Activated CD8-positive, alpha-beta memory T cell treated with anti-CD3 and anti-CD28 coated beads, Interleukin-2, amount 10 ng/mL, durations not matched to agents 7 days and 5 days (primary cell): ENCODE measurements around the gene SPDL1. TPM values are rescaled to one million over a fixed set of nuclear protein-coding genes. Genes with fewer than 3 reads are reported as not detected.

Experiments
- ATAC-seq: fragments of 150-1000 bp; cut with Tn5 transposase; one replicate; pipeline ENCODE4 v1.10.0; 2021; ENCODE audit warnings: moderate library complexity
- CTCF ChIA-PET: fragments of 350-600 bp; sonication (Branson Sonifier 250); formaldehyde crosslinking; loops from one replicate; lab custom pipeline; 2021; ENCODE audit warnings: antibody characterized with exemption; lab: Charles Lee
- DNase-seq: peaks from one replicate; pipeline ENCODE4 v3.0.0-alpha.2; 2020
- H3K27ac Mint-ChIP-seq: one replicate; pipeline ENCODE4 v1.8.0; 2021; ENCODE audit warnings: mild to moderate bottlenecking, mixed read lengths
- H3K27me3 Mint-ChIP-seq: one replicate; pipeline ENCODE4 v1.8.0; 2021; ENCODE audit warnings: mixed read lengths
- H3K36me3 Mint-ChIP-seq: one replicate; pipeline ENCODE4 v1.8.0; 2021; ENCODE audit warnings: mild to moderate bottlenecking, mixed read lengths
- H3K4me1 Mint-ChIP-seq: one replicate; pipeline ENCODE4 v1.8.0; 2021; ENCODE audit warnings: mixed read lengths
- H3K4me3 Mint-ChIP-seq: one replicate; pipeline ENCODE4 v1.8.0; 2021; ENCODE audit warnings: mild to moderate bottlenecking, moderate library complexity, mixed read lengths
- H3K9me3 Mint-ChIP-seq: one replicate; pipeline ENCODE4 v1.8.0; 2022; ENCODE audit warnings: low read depth, mixed read lengths
- total RNA-seq, 2 experiments: library from RNA; stranded (reverse); gene quantifications; one replicate each; pipeline ENCODE4 v1.2.3, GENCODE V29; 2021

Gene SPDL1
- total RNA-seq, 2 experiments from 2014 or later = 45.6 to 48.6 TPM

DNA sequence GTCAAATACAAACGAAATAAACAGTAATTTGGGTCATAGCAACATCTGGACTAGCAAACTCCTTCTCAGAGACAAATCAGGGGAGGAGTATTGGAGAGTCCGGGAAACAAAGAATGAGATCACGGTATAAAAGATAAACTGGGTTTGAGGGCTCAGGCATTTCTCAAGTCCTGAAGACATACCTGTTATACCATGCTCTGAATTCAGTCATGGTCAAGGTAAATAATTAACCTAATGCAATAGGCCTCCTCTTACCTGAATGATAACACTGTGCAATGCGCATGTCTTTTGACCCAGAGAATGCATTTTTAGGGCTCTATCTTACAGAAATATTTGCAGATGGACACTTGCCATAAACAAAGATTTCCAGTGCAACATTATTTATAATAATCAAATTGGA is 31.9 kb upstream of the SPDL1 start:
- H3K27ac Mint-ChIP-seq = no peak overlapping the region
- ATAC-seq (no peak), DNase-seq (no peak)
- peaks cover 69% of the 10 kb centered on the region for H3K27me3 Mint-ChIP-seq
- no peaks in the 10 kb centered on the region for H3K4me1 Mint-ChIP-seq
- CTCF ChIA-PET = interaction anchor here (1.0 kb wide), 1 partner anchor 16 kb away, joined by 3 read pairs; no protein-coding TSS in a partner anchor
- H3K36me3 Mint-ChIP-seq = no peaks in the 10 kb centered on the region
- no peaks in the 10 kb centered on the region for H3K9me3 Mint-ChIP-seq
- H3K4me3 Mint-ChIP-seq = no peak overlapping the region

DNA sequence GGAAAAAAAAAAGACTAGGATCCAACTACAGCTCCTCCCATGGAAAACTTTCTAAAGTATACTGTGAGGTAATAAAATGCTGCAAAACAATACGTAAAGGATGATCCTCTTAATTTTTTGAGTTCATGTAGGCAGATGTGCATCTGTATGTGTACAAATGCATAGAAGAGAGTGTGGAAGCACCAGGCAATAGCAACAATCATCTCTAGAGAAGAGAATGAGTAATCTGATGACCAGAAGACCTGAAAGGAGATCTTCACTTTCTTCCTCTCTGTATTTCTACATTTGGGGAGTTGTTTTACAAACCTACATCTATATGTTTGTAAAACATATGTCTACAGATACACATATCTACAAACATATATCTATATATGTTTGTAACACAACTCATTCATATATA is 29.3 kb upstream of the SPDL1 start:
- DNase-seq = no peak
- H3K27ac Mint-ChIP-seq = no peak overlapping the region
- peaks cover 57% of the 10 kb centered on the region for H3K27me3 Mint-ChIP-seq
- peaks cover 4% of the 10 kb centered on the region for H3K9me3 Mint-ChIP-seq
- ATAC-seq = no peak
- CTCF ChIA-PET = no interaction called here
- no peaks in the 10 kb centered on the region for H3K36me3 Mint-ChIP-seq
- no peak overlapping the region for H3K4me3 Mint-ChIP-seq
- H3K4me1 Mint-ChIP-seq = no peaks in the 10 kb centered on the region

DNA sequence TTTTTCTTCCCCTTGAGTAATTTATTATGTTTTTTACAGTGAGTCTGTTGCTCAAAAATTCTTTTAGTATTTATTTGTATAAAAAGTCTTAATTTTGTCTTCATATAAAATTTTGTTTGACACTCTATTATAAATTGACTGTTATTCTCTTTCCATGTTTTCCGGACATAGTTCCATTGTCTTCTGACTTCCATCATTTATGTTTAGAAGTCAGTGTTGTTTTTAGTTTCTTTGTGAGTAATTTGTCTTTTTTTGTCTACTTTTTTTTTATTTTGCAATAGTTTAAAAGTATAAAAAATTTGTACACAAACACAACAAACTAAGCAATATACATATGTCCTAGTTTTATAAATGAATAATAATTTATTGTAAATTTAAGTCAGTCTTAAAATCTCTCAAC is 25.7 kb upstream of the SPDL1 start:
- Mint-ChIP-seq H3K27me3 (peaks cover 48% of the 10 kb centered on the region), H3K4me3 (no peak overlapping the region), H3K27ac (no peak overlapping the region), H3K4me1 (no peaks in the 10 kb centered on the region), H3K36me3 (no peaks in the 10 kb centered on the region), H3K9me3 (peaks cover 4% of the 10 kb centered on the region)
- DNase-seq = no peak
- CTCF ChIA-PET = no interaction called here
- no peak for ATAC-seq

DNA sequence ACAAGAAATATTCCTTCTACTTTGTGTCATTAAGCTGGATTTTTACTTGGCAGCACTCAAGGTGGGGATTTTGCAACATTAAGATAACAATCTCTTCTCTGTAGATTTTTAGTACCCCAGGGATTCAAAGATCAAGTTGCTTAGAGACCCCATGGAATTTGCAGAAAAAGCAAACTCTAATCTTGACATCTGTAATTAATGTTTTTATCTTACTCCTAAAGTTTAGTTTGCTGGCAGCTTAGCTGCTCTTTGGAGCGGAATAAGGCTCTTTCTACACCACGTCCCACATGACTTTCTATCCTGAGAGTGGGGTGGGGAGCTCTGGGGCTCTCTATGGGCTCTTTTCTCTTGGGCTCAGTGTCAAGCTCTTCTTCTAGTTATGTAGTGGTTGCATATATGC is 21.7 kb upstream of the SPDL1 start:
- CTCF ChIA-PET = interaction anchor here (1.0 kb wide), 1 partner anchor 11 kb away, joined by 3 read pairs; no protein-coding TSS in a partner anchor
- Mint-ChIP-seq H3K36me3 (no peaks in the 10 kb centered on the region), H3K4me3 (no peak overlapping the region), H3K9me3 (peaks cover 4% of the 10 kb centered on the region), H3K27me3 (peaks cover 43% of the 10 kb centered on the region), H3K27ac (no peak overlapping the region), H3K4me1 (no peaks in the 10 kb centered on the region)
- DNase-seq (no peak), ATAC-seq (no peak)

DNA sequence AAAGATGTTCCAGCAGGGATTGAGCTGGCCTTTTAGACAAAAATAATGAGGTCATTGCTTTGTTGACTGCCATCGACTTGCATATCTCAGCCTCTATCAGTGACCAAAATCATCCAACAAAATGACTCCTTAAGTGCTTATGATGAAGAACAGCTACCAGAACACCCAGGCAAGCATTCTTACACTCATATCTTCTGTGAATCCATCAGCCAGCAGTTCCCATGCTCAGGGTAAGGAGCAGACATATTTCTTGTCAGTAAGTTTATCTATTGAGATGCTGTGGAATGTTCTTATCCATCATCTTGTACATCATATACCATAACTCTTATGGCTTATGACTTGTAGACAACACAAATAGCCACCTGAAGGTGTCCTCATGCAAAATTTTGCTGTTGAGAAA is 20.2 kb upstream of the SPDL1 start:
- CTCF ChIA-PET = no interaction called here
- H3K36me3 Mint-ChIP-seq = no peaks in the 10 kb centered on the region
- no peak overlapping the region for H3K4me3 Mint-ChIP-seq
- H3K27ac Mint-ChIP-seq = no peak overlapping the region
- H3K9me3 Mint-ChIP-seq = no peaks in the 10 kb centered on the region
- peaks cover 39% of the 10 kb centered on the region for H3K27me3 Mint-ChIP-seq
- no peaks in the 10 kb centered on the region for H3K4me1 Mint-ChIP-seq
- ATAC-seq (no peak), DNase-seq (no peak)

DNA sequence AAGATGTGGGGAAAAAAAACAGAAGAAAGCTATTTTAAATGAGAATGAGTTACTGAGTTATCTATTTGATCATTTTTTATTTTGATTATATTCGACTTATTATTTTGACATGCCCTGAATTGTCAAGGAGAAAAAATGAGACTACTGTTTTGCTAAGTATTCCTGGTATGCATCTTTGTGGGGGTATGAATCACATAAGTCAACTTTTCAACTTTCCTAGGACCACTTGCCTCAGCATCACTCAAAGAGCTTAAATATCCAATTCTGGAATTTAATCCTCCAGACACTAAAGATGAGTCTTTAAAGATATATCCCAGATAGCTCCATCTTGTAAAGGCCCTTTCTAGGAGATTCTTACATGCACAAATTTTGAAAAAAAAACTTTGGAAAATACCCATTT is 17.4 kb upstream of the SPDL1 start:
- ATAC-seq (no peak), DNase-seq (no peak)
- CTCF ChIA-PET = no interaction called here
- H3K9me3 Mint-ChIP-seq = no peaks in the 10 kb centered on the region
- no peaks in the 10 kb centered on the region for H3K36me3 Mint-ChIP-seq
- no peak overlapping the region for H3K4me3 Mint-ChIP-seq
- peaks cover 36% of the 10 kb centered on the region for H3K27me3 Mint-ChIP-seq
- H3K4me1 Mint-ChIP-seq = no peaks in the 10 kb centered on the region
- no peak overlapping the region for H3K27ac Mint-ChIP-seq

DNA sequence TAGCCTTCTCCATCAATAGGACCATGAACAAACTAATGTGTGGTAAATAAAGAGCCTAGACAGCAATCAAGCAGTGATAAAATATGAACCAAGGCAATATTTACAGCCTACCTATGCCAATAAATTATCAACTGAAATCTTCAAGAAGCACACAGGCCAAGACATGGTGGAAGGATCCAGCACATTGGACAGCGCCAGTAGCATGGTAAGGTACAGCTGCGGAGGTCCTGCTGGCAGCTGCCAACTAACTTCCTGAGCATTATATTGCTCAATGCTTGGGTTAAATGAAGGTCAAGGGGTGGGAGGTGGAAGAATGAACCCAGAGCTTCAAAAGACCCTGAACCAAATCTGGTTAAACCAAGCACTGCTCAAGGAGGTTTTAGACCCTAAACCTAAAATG is 16.5 kb upstream of the SPDL1 start:
- no peak overlapping the region for H3K27ac Mint-ChIP-seq
- peaks cover 38% of the 10 kb centered on the region for H3K27me3 Mint-ChIP-seq
- H3K4me1 Mint-ChIP-seq = no peaks in the 10 kb centered on the region
- H3K36me3 Mint-ChIP-seq = no peaks in the 10 kb centered on the region
- CTCF ChIA-PET = no interaction called here
- no peak overlapping the region for H3K4me3 Mint-ChIP-seq
- no peaks in the 10 kb centered on the region for H3K9me3 Mint-ChIP-seq
- no peak for DNase-seq
- no peak for ATAC-seq

DNA sequence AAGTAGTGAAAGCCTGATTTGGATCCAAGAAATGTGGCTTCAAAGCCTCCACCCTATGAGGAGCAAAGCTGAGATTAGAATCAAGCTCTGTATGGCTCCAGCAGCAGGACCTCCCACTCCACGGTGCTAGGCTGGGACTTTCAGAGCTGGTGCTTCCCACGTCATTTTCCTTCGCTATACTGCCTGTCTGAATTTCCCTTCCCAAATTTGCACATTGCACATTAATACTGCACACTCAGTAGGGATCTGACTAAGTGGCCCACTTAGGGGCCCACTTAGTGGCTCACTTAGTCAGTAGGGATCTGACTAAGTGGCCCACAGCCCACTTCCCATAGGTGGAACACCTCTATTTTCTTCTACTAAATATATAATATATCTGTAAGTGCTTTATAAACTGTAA is 14.1 kb upstream of the SPDL1 start:
- CTCF ChIA-PET = interaction anchor here (1.3 kb wide), 1 partner anchor 14 kb away, joined by 3 read pairs; no protein-coding TSS in a partner anchor
- Mint-ChIP-seq H3K27me3 (peaks cover 41% of the 10 kb centered on the region), H3K36me3 (no peaks in the 10 kb centered on the region), H3K27ac (no peak overlapping the region), H3K9me3 (no peaks in the 10 kb centered on the region), H3K4me1 (no peaks in the 10 kb centered on the region), H3K4me3 (no peak overlapping the region)
- no peak for ATAC-seq
- no peak for DNase-seq

DNA sequence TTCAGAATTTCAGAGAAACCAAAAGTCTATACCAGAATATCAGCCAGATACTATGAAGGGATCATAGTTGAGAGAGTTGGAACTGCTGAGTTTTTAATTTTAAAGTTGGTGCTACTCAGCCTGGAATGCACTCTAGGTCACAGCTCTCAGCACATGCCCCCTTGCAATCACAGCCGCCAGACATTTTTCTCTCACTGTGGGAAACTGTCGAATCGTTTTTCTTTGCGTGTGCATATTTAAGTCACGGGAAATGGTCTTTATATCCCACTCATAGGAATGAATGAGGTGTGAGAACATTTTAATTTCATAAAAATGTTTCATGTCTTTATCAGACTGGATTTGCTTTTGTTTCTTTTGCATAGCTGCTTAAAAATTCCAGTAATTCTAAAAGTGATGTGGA is 12.2 kb upstream of the SPDL1 start:
- H3K27ac Mint-ChIP-seq = no peak overlapping the region
- CTCF ChIA-PET = no interaction called here
- ATAC-seq = no peak
- H3K4me3 Mint-ChIP-seq = no peak overlapping the region
- no peak for DNase-seq
- H3K36me3 Mint-ChIP-seq = no peaks in the 10 kb centered on the region
- peaks cover 53% of the 10 kb centered on the region for H3K27me3 Mint-ChIP-seq
- no peaks in the 10 kb centered on the region for H3K4me1 Mint-ChIP-seq
- H3K9me3 Mint-ChIP-seq = no peaks in the 10 kb centered on the region

DNA sequence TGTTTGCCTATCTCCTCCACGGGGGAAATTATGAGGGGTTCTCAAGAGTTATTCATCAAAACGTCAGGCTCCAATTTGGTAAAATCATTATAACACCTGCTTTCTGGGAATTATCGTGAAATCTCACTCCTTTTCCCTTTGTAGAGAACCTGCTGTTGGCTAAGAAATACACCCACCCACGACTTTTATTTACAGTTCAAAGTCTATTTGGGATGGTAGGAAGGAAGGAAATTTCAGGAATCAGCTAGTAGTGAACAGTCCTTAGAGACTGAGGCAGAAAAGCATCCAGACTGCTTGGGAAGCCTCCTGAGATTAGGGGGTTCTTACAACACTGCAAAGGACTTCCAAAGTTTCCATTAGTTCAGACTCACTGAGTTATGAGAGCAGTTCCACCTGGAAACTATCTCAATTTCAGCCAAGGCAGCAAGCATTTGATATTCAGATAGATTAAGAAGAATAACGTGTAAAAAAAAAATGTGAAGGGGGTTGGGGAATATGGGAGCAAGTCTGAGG is 9.4 kb upstream of the SPDL1 start:
- Mint-ChIP-seq H3K4me3 (no peak overlapping the region), H3K27me3 (peaks cover 74% of the 10 kb centered on the region), H3K36me3 (no peaks in the 10 kb centered on the region), H3K4me1 (no peaks in the 10 kb centered on the region), H3K27ac (no peak overlapping the region), H3K9me3 (no peaks in the 10 kb centered on the region)
- no peak for DNase-seq
- CTCF ChIA-PET = interaction anchor here (1.2 kb wide), 1 partner anchor 587 kb away, joined by 3 read pairs; no protein-coding TSS in a partner anchor
- no peak for ATAC-seq

DNA sequence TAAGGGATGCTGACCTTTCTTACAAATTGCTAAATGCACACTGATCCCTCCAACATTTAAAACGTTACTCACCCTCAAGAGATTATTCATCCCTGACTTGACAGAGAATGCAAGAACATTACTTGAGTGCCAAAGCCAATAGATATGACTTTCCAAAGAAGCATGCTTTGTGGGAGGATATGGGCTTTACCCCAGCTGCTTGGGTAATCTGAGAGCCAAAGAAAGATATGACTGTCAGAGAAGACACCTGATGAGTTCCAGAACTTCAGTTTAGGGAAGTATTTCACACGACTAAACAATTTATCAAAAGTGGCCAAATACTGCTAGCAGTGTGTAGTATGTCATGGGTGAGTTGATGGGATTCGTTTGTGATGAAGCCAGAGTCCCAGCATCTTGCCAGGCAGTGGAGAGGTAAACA is 7.4 kb upstream of the SPDL1 start:
- Mint-ChIP-seq H3K9me3 (no peaks in the 10 kb centered on the region), H3K4me1 (peaks cover 3% of the 10 kb centered on the region), H3K27me3 (peaks cover 63% of the 10 kb centered on the region), H3K36me3 (no peaks in the 10 kb centered on the region), H3K4me3 (no peak overlapping the region), H3K27ac (no peak overlapping the region)
- no peak for DNase-seq
- CTCF ChIA-PET = no interaction called here
- ATAC-seq = no peak

DNA sequence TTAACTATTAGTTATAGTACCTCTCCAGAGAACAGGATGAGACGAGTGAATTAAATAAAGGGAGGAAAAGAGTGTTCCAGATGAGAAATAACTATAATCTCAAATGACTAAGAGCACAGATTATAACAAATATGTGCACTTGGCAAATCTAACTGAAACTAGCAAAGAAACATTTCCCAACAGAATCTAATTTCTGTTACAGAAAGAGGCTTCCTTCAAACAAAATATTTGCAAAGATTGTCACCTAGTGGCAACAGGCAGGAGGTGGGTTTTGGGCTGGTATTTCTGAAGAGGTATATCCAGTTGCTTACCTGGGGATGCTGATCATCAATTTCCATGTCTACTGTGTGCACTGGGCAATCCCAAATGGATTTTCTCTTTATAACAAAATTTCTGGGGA is 5.6 kb upstream of the SPDL1 start:
- Mint-ChIP-seq H3K27ac (no peak overlapping the region), H3K4me1 (peaks cover 7% of the 10 kb centered on the region), H3K36me3 (no peaks in the 10 kb centered on the region), H3K4me3 (no peak overlapping the region), H3K9me3 (no peaks in the 10 kb centered on the region), H3K27me3 (peaks cover 53% of the 10 kb centered on the region)
- ATAC-seq = no peak
- no peak for DNase-seq
- CTCF ChIA-PET = no interaction called here

DNA sequence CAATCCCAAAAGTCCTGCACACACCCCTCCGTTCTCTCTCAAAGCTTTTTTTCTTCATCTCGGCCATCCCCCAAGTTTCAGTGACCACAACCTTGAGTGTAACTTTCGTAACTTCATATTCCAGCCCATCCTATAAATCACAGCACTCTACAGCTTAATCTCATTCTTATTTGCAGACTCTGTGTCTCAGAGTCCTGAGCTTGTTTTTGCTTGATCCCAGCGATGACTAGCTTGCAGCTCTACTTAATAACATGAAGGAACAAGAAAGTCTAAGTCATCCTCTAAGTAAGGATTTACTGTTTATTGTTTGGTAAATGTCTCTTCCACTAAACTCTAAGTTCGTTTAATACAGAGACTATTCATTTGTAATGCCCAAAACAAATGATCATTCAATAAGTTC is 2.6 kb upstream of the SPDL1 start:
- Mint-ChIP-seq H3K36me3 (peaks cover 3% of the 10 kb centered on the region), H3K27ac (no peak overlapping the region), H3K9me3 (no peaks in the 10 kb centered on the region), H3K4me3 (no peak overlapping the region), H3K27me3 (peaks cover 34% of the 10 kb centered on the region), H3K4me1 (peaks cover 26% of the 10 kb centered on the region)
- DNase-seq (no peak), ATAC-seq (no peak)
- CTCF ChIA-PET = interaction anchor here (0.8 to 3.3 kb wide), 6 partner anchors 11 to 593 kb away, joined by 3 to 11 read pairs (median 4); partner anchors contain the start of gene DOCK2

DNA sequence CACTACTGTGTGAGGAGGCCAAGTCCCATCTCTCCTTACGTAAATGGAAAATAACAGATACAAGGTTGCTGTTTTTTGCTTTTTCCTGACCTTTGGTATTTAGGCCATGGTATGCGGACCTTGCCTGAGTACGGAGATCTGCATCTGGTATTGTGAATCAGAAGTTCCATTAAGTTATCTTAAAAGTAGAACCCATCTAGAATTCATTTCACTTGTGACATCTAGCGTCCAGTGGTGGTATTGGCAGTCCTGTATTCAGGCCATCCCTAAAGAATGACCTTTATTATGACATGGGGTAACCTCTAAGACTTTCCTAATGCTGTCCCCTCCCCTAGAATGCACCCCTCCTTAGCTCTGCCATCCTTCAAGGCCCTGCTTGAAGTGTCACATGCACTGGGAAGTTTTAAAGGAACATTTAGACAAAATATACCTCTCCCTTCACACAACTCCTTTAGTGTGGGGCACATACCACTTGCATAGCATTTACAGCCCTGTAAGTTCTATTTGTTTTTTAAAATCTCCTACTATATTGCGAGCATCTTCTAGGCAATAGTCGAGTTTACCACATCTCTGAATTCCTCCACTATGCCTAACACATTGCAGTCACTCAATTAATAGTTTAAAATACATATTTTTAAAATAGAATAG is 1.9 kb upstream of the SPDL1 start:
- DNase-seq = peak; percentile 78
- CTCF ChIA-PET = interaction anchor here (0.8 to 3.3 kb wide), 4 partner anchors 10 to 594 kb away, joined by 3 to 11 read pairs (median 5); no protein-coding TSS in a partner anchor
- Mint-ChIP-seq H3K27me3 (peaks cover 28% of the 10 kb centered on the region), H3K9me3 (no peaks in the 10 kb centered on the region), H3K4me1 (peaks cover 34% of the 10 kb centered on the region), H3K4me3 (no peak overlapping the region), H3K36me3 (peaks cover 9% of the 10 kb centered on the region), H3K27ac (no peak overlapping the region)
- peak; percentile 21 for ATAC-seq
